HG03354 (cell line): ENCODE measurements around the gene PRKN.
"Not testable (repeated sequence)": the region's sequence is repeated elsewhere in the genome, so short reads cannot be mapped to it uniquely, and the experiment has no call there.

ENCODE experiments used
- ATAC-seq: cut with Tn5 transposase; IDR thresholded peaks from one replicate; pipeline ENCODE4 v1.9.1; 2021; ENCODE audit warnings: mild to moderate bottlenecking; ENCODE audit not compliant: unreplicated experiment, poor library complexity, severe bottlenecking

PRKN gene

GRCh38 chr6:161861061-161861460 is 866.5 kb downstream of the PRKN start:
- not testable (repeated sequence) for ATAC-seq

DNA sequence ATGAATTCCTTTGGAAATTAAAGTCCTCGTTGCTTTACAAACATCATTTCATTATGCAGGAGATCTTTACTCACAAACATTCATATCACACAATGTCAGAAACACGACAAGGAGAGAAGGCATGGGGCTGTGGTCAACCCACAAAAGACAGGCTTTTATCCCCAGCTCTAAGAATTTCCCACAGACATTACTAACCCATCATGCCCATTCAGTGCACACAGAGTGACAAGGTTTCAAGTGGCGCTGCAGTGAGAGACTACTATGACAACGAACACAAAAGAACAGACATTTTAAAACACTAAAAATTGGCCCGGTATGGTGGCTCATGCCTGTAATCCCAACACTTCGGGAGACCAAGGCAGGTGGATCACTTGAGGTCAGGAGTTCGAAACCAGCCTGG is 873.9 kb downstream of the PRKN start:
- no peak for ATAC-seq

- ATAC-seq = not testable (repeated sequence)
Measured at GRCh38 chr6:161851486-161851885, 876.1 kb downstream of the PRKN start.

- ATAC-seq = no peak
Measured at GRCh38 chr6:161850562-161850961, 877.0 kb downstream of the PRKN start.

DNA sequence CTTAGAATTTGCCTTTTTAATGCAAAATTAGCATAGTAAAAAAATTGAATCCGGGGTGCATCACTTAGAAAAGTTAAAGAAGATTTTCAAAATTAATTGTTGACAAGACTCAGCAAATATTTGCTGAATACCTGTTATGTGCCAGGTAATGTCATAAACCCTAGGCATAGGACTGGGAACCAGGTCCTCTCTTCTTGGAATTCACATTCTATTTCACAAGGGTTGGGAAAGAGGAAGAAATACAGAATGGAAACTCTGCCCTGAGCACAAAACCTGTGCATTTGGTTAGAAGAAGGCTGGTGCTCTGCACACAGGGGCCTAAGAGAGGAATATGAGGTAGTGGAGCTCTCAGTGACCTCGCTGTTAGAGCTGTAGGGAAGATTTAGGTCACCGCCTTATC is 879.9 kb downstream of the PRKN start:
- no peak for ATAC-seq

DNA sequence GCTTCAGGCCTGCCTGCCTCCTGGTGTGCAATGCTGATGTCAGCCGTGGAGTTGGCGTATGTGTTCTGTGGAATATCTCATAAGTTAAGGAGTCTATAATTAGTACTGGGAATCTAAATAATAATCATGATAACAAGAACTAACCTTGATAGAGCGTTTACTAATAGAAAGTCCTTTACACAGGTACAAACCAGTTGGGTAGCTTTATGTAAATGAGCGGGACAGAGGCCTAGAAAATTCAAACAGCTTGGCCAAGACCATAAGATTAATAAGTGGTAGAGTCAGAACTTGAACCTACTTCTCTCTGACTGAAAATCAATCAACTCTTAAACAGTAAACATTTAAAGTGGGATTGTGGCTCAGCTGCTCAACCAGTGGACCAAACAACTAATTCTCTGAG is 882.8 kb downstream of the PRKN start:
- no peak for ATAC-seq

DNA sequence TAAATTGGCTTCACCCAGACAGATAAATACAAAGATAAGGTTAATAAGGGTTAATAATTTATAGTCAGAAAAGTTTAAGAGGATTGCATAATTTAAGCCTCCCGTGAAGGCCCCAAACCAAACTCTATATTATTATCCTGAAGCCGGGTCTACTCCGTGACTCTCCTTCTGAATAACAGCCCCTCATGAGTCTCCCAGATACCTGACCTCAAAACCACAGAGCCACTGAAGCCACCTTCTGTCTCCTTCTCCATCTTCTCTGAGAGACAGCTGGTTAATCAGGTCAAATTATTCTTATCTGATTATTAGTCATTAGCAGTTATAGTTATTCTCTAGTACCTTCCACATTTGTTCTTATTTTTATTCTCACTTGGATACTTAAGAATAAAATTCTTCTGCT is 884.5 kb downstream of the PRKN start:
- ATAC-seq = no peak

- ATAC-seq = no peak
Measured at GRCh38 chr6:161840380-161840779, 887.2 kb downstream of the PRKN start.

DNA sequence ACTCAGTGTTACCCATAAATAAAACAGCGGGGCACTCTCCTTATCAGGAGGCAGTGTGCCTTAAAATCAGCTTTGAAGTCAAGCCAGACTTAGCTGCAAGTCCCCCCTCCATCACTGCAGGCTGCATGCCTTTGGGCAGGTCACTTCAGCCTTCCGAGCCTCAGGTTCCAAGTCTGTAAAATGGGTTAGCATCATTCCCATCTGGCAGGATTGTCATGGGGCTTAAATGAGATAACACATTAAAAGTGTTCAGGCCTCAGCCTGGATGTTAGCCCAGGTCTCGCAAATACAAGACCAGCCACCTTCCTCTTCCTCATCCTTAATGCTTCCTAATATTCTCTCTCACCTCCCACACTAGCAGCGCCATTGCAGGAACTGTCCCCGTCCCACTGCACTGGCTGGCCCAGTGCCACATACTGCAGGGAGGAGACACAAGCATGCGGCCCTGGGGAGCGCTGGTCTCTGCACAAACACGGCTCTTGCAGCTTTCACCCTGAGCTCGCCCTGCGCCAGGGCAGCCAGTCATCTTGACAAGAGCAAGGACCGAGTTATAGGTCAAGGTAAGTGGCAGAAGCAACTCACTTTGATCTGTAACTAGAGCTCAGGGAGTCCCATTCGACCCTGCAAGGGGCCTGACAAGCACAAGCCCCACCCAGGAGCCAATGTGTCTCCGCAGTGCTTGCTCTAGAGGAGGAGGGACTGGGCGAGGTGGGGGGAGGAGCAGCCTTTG is 889.1 kb downstream of the PRKN start:
- ATAC-seq = no peak

GRCh38 chr6:161837854-161838253 is 889.7 kb downstream of the PRKN start:
- ATAC-seq = no peak

- ATAC-seq = no peak
Measured at GRCh38 chr6:161837449-161837735, 890.2 kb downstream of the PRKN start.

DNA sequence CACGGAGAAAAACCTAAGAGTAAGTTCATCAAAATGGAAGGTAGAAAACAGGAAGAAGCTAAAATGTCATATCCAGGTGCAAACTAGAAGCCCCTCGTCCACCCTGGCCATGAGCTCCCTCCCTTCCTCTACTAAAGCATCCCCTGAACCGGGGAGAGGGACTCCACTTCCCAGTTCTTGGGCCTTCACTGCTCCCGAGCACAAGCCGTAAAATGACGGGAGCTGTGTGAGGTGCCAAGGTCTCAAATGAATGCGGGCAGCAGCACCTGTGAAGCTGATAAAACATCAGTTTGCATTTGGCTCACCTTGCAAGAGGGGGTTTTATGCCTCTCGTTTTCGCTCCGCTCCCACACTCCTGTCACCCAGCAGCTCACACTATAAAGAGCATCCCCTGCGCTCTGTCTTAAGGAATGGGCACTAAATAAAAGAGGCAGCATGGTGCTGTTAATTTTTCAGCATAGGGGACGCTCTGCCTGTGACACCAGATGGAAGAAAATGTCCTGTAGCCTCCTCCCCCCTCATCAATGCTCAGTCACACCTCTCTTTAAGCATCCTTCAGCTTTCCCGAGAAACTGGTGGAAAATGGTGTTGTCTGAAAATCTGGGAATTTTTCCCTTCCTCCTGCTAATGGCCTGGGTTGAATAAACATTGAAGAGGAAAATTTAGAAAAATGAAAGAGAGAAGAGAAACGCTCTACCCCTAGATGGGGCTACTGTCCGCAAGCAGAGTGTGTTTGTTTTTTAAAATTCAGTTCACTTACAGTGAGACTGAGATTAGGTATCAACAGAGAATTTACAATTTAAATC is 890.7 kb downstream of the PRKN start:
- no peak for ATAC-seq

GRCh38 chr6:161835500-161836215 is 891.9 kb downstream of the PRKN start:
- ATAC-seq = no peak

GRCh38 chr6:161834426-161834825 is 893.1 kb downstream of the PRKN start:
- ATAC-seq = no peak

GRCh38 chr6:161833099-161833860 is 894.3 kb downstream of the PRKN start:
- no peak for ATAC-seq

- ATAC-seq = no peak
Measured at GRCh38 chr6:161832622-161833021, 894.9 kb downstream of the PRKN start.

GRCh38 chr6:161830866-161831616 is 896.5 kb downstream of the PRKN start:
- no peak for ATAC-seq

DNA sequence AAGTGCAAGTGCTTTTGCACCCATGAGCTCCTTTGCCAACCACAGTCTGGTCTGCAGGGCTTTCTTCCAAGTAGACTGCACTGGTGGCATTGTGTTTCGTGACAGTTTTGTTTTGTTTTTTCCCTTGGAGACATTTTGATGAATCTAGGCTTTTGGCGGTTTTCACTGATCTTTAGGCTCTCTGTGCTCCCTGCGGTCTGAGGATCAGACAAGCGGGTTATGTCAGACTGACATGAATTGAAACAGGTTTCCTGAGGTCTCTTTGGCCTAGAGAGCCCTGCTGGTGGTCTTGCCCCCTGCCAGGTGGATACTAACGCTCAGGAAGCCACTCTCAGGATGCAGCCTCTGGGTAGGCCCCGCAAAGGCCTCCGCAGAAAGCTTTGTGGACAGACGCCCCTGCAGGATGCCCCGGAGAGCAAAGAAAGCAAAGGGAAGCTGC is 898.3 kb downstream of the PRKN start:
- no peak for ATAC-seq

GRCh38 chr6:161828355-161828754 is 899.2 kb downstream of the PRKN start:
- ATAC-seq = no peak
